Activated CD4-positive, alpha-beta T cell treated with anti-CD3 and anti-CD28 coated beads, Interleukin-2, amount 50 U/mL, for 4 hours (primary cell): ENCODE data around the gene AKR1D1.
"Not testable (repeated sequence)": the region's sequence is repeated elsewhere in the genome, so short reads cannot be mapped to it uniquely, and the experiment has no call there.

Source experiments
- DNase-seq, 2 experiments: peaks; one replicate each; pipeline ENCODE4 v3.0.0-alpha.2; 2020

Gene AKR1D1

GRCh38 chr7:138076196-138076595, at the start of gene AKR1D1:
TSS of gene AKR1D1 (plus strand) at chr7:138076459. CDS start at chr7:138076519, 60 bp downstream.
- DNase-seq, result no peak

- no peak for DNase-seq
These were observed 49.2 kb upstream of the AKR1D1 start for GRCh38 chr7:138027100-138027499.

GRCh38 chr7:138029126-138029525, 47.1 kb upstream of the AKR1D1 start:
- no peak for DNase-seq

DNA sequence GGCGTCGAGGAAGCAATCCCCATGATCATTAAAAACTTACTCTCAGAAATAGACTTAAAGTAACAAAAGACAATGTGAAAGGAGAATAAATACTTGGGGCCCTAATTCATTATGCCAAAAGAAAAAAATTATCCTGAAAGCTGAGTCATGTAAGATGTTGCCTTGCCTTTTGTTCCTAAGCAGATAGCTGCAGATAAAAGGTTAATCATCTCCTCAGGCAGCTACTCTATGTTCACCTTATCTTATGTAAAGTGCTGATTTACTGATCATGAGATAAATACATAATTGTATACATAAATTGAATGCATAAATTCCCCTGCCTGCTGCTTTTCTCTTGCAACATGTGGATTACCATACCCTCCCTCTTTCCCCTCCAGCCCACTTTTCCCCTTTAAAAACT, 46.3 kb upstream of the AKR1D1 start:
- no peak for DNase-seq

GRCh38 chr7:138030679-138031351, 45.4 kb upstream of the AKR1D1 start:
- DNase-seq, result no peak

GRCh38 chr7:138032186-138032585, 44.1 kb upstream of the AKR1D1 start:
- DNase-seq, result no peak

DNA sequence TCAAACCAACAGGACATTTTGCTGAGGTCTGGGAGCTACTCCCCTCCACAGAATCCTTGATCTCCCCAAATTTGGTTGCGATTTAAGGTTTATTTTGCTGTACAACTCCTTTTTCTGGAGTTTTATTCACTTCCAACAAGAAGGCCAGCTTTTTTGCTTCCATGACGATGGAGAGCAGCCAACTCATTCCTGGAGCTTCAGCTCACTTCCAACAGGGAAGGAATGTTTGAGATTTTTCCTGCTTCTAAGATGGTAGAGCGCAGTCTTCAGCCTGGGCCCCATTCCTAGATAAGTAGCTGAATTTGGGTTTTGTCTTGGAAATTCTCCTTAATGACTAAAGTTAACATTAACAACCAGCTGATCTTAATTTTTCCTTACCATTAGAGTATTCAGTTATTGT, 43.5 kb upstream of the AKR1D1 start:
- no peak for DNase-seq

DNA sequence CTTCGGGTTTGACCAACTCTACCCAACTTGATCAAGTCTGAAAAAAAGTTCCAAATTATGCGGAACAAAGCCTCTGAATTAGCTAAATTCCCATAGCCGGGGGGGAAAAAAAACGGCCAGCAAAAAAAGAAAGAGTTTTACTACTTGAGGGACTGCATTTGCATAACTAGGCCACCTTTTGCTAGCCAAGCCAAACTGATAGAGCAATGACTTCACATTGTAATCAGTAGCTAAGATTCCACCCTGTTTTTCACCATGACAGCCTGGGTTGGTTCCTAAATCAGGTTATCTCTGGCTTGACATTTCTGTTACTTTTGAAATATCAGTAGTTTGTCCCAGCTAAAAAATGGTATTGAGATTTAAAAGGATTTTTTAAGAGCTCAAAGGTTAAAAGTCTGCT, 43.0 kb upstream of the AKR1D1 start:
- no peak for DNase-seq

- DNase-seq, result no peak
These were observed 40.1 kb upstream of the AKR1D1 start for GRCh38 chr7:138036135-138036534.

DNA sequence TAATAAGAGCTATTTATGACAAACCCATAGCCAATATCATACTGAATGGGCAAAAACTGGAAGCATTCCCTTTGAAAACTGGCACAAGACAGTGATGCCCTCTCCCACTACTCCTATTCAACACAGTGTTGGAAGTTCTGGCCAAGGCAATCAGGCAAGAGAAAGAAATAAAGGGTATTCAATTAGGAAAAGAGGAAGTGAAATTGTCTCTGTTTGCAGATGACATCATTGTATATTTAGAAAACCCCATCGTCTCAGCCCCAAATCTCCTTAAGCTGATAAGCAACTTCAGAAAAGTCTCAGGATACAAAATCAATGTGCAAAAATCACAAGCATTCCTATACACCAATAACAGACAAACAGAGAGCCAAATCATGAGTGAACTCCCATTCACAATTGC, 36.2 kb upstream of the AKR1D1 start:
- not testable (repeated sequence) for DNase-seq

DNA sequence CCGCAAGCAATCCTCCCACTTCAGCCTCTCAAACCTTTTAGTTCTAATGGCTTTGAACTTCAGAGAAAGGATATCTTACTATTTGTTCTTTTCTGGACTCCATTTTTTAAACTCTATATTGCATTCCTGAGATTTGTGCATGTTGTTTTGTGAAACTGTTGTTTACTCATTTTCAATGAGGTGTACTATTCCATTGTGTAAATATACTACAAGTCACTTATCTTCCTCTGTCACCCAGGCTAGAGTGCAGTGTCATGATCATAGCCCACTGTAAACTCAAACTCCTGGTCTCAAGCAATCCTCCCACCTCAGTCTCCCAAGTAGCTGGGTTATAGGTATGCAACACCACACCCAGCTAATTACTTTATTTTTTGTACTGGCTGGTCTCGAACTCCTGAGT, 31.4 kb upstream of the AKR1D1 start:
- DNase-seq, result no peak

DNA sequence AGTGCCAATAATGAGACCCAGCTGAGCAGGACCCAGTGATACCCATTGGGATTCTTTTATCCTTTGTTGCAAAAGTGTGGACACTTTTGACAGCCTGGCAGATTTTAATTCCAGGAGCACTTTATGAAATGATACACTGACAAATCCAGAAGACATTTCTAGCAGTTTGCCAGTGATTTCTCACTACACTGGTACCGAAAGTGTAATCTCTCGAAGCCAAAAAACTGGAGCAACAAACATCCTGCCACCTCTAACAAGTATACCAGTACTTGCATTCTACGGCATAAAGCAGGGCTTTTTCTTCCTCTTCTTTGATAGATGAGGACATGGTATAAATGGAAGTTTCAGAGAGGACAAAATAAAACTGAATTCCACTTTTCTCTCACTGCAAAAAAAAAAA, 28.4 kb upstream of the AKR1D1 start:
- DNase-seq, result no peak

DNA sequence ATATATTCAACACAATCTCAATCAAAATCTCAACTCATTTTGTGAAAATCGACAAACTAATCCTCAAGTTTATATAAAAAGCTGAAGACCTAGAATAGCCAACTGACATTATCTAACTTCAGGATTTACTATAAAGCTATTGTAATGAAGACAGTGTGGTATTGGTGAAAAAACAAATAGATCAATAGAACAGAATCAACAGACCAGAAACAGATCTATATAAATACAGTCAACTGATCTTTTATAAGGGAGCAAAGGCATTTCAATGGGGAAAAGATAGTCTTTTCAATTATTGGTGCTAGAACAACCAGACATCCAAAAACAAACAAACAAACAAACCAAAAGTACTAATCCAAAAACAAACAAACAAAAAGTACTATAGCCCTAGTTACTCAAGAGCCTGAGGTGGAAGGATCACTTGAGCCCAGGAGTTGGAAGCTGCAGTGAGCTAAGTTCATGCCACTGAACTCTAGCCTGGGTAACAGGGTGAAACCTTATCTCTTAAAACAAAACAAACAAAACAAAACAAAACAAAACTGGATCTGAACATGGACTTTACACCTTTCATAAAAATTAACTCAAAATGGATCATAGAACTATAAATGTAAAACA, 26.6 kb upstream of the AKR1D1 start:
- DNase-seq, result no peak

DNA sequence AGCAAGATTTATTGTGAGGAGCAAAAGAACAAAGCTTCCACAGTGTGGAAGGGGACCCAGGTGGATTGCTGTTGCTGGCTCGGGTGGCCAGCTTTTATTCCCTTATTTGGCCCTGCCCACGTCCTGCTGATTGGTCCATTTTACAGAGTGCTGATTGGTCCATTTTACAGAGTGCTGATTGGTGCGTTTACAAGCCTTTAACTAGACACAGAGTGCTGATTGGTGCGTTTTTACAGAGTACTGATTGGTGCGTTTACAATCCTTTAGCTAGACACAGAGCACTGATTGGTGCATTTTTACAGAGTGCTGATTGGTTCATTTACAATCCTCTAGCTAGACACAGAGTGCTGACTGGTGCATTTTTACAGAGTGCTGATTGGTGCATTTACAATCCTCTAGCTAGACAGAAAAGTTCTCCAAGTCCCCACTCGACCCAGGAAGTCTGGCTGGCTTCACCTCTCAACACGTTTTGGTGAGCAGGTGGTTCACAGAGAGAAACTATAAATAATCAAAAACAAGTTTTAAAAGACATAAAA, 24.5 kb upstream of the AKR1D1 start:
- not testable (repeated sequence) for DNase-seq

DNA sequence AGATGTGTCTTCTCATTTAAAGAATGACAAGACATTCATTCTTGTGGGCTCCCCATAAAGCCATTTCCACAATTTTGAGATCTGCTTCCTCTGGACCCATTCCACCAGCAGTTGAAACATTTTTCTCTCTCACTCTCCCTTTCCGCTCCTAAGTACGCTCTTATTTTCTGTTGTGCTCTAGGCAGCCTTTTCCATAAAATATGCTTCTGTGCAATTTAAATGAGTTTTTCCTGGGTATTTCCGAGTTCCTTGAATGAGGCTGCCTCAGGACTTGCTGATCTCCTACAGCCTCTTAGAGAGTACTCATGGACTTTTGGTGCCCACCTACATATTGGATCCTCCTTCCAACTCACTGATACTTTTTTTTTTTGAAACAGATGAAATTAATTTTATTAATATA, 23.6 kb upstream of the AKR1D1 start:
- no peak for DNase-seq

GRCh38 chr7:138055698-138056097, 20.6 kb upstream of the AKR1D1 start:
- not testable (repeated sequence) for DNase-seq

GRCh38 chr7:138063400-138063799, 12.9 kb upstream of the AKR1D1 start:
- DNase-seq, result no peak

- no peak for DNase-seq
These were observed 11.4 kb upstream of the AKR1D1 start for GRCh38 chr7:138064856-138065357.

DNA sequence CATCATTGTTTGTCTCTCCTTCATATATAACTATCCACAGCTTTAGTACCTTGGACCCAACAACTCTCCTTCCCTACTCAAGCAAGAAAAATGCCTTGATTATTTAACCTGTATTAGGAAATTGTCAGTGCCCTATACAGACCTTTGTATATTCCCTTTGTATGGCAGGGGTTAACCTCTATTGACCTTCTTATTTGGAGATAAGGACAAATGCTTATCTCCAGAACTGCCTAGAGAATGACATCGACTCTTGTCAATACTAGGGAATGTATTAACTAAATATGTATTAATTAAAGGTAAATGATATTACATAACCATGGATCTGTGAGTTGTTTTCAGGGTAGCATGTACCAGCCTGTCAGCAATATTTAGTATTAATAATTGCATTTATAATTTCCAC, 10.4 kb upstream of the AKR1D1 start:
- no peak for DNase-seq

DNA sequence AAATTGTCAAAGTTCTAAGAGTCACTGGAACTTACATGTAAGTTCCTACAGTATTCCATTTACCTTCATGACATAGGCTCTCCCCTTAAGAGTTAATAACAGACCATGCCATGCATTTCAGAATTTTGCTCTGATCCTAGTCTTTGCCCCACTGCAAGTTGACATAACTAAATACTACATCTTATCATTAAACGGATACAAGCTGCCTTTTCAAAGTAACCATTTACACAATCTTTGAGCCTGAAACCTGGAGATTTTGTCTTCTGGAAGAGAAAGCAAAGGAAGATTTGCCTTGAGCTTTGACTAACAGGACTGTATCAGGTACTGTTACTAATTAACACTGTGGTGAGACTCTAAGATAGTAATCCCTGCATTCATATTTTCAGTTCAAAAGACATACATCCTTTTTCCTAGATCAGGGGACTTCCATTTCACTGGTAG, 9.3 kb upstream of the AKR1D1 start:
- no peak for DNase-seq

DNA sequence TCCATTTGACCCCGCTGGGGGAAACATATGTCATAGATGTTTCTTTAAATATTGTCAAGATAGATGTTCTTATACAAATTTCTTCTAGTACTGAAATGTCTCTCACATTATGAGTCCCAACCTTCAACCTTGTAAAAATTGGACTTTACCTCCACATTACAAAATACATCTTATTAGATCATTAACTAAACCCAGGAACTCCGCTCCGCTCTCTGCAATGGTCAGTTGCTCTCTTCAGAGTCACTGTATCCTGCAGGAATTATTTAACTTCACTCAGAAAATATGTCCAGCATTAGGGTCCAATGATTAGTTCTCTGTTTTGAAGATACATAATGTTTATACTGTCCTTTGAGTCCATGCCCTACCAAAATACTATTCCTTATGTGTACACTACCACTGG, 8.5 kb upstream of the AKR1D1 start:
- no peak for DNase-seq

- DNase-seq, result no peak
These were observed 5.4 kb upstream of the AKR1D1 start for GRCh38 chr7:138070908-138071307.

DNA sequence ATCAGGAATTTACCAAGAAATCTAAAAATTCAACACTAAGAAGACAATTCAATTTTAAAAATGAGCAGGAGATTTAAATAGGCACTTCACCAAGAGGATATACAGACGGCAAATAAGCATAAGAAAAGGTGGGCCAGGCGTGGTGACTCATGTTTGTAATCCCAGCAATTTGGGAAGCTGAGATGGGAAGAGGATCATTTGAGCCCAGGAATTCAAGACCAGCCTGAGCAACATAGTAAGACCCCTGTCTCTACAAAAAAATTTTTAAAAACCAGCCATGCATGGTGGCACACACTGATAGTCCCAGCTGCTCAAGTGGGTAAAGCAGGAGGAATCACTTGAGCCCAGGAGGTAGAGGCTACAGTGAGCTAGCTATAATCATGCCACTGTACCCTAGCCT, 3.5 kb upstream of the AKR1D1 start:
- DNase-seq, result no peak

DNA sequence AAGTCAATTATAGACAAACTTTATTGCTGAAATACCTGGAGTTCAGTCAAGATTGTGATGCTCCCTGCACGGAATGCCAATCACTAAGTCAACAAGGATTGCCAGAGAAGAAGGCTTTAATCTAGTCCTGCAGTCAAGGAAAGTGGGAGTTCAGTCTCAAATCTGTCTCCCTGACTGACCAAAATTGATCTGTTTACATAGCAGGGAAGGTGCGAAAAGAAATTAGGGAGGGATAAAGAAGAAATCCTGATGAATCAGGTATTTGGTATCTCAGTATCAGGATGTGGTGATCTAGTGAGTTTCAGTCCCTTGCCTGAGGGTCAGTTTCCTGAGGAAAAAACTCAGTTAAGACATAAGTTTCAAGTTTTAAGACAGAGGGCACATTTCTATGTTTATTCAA, 2.1 kb upstream of the AKR1D1 start:
- no peak for DNase-seq
